Cardiac atrium fibroblast (primary cell): ENCODE data around the gene GLYATL1. TPM values are rescaled to one million over a fixed set of nuclear protein-coding genes. Genes with fewer than 3 reads are reported as not detected.

ENCODE experiments used
- total RNA-seq: library from RNA; depleted of rRNA; stranded (reverse); fragments of >200 nt; gene quantifications from 2 replicates; pipeline ENCODE4 v1.2.3, GENCODE V29; 2015

GLYATL1 gene
- 2.0 TPM in 1 of 2 replicates, not detected in the other for total RNA-seq

GRCh38 chr11:58939277-58939676 lies at the start of gene GLYATL1:
TSS of gene GLYATL1 (plus strand) at chr11:58939488. CDS start at chr11:58947088, 7,600 bp downstream.

Other genes starting within 250 kb of the GLYATL1 start
- gene GLYAT, start 207.5 kb upstream of the GLYATL1 start, total RNA-seq, result not detected in 2 replicates
- gene GLYATL2, start 94.8 kb upstream of the GLYATL1 start, total RNA-seq, result 2.5 TPM in 1 of 2 replicates, not detected in the other
- gene GLYATL1B, start 146.8 kb downstream of the GLYATL1 start, total RNA-seq, result not detected in 2 replicates
- 1.3 and 2.0 TPM in 2 replicates for gene FAM111B, start 167.7 kb downstream of the GLYATL1 start, total RNA-seq
- gene FAM111A, start 203.4 kb downstream of the GLYATL1 start, total RNA-seq, result 9.2 and 9.6 TPM in 2 replicates
- gene DTX4, start 232.6 kb downstream of the GLYATL1 start, total RNA-seq, result 2.5 and 2.6 TPM in 2 replicates